GM21381 (cell line): ENCODE data around the gene F2RL1.
"Not testable (repeated sequence)": the region's sequence is repeated elsewhere in the genome, so short reads cannot be mapped to it uniquely, and the experiment has no call there.

Experiments
- ATAC-seq: cut with Tn5 transposase; IDR thresholded peaks from one replicate; pipeline ENCODE4 v1.9.1; 2021; ENCODE audit warnings: mild to moderate bottlenecking, moderate library complexity; ENCODE audit not compliant: unreplicated experiment

The F2RL1 gene, protein sequence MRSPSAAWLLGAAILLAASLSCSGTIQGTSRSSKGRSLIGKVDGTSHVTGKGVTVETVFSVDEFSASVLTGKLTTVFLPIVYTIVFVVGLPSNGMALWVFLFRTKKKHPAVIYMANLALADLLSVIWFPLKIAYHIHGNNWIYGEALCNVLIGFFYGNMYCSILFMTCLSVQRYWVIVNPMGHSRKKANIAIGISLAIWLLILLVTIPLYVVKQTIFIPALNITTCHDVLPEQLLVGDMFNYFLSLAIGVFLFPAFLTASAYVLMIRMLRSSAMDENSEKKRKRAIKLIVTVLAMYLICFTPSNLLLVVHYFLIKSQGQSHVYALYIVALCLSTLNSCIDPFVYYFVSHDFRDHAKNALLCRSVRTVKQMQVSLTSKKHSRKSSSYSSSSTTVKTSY

DNA sequence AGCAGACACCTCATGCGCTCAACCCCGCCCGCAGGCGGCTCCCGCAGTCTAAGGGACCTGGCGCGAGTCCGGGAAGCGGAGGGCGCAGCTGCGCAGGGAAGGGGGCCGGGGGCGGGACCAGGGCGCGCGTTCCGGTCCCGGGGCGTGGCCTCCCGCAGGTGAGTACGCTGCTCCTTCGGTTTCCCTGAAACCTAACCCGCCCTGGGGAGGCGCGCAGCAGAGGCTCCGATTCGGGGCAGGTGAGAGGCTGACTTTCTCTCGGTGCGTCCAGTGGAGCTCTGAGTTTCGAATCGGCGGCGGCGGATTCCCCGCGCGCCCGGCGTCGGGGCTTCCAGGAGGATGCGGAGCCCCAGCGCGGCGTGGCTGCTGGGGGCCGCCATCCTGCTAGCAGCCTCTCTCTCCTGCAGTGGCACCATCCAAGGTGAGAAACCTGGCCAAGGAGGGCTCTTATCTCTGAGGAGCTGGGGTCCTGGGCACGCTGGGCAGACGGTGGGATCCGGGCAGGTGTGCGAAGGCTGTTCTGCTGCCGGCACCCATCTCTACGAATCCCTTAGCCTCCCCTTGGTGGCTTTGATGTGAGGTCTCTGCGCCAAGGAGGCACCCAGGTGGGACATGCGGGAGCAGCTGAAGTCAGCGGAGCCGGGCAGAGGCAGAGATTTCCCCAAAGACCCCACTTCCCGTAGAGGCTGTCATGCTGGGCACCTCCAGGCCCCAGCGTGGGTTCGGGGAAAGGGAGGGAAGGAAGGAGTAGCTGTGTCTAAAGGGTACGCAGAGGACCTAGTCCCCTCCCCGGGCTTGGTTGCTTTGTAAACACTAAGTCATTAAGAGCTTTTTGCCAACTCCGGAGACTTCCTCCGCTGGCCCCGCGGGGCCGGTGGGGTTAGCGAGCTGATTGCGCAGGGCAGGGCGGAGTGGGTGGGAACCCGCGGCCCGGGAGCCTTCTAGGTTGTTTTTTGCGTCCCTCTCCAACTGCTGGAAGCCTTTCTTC, at the start of gene F2RL1:
Gene F2RL1 (plus strand): TSS at position 187 of the 988 bp plus-strand sequence. CDS start 153 bp downstream, at position 340.
- no peak for ATAC-seq

DNA sequence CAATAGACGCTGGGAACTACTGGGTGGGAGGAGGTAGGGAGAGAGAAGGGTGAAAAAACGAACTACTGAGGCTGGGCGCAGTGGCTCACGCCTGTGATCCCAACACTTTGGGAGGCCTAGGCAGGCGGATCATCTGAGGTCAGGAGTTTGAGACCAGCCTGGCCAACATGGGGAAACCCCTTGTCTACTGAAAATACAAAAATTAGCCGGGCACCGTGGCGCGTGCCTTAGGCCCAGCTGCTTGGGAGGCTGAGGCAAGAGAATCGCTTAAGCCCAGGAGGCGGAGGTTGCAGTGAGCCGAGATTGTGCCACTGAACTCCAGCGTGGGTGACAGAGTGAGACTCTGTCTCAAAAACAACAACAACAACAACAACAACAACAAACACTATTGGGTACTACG, 47.8 kb upstream of the F2RL1 start:
- not testable (repeated sequence) for ATAC-seq

DNA sequence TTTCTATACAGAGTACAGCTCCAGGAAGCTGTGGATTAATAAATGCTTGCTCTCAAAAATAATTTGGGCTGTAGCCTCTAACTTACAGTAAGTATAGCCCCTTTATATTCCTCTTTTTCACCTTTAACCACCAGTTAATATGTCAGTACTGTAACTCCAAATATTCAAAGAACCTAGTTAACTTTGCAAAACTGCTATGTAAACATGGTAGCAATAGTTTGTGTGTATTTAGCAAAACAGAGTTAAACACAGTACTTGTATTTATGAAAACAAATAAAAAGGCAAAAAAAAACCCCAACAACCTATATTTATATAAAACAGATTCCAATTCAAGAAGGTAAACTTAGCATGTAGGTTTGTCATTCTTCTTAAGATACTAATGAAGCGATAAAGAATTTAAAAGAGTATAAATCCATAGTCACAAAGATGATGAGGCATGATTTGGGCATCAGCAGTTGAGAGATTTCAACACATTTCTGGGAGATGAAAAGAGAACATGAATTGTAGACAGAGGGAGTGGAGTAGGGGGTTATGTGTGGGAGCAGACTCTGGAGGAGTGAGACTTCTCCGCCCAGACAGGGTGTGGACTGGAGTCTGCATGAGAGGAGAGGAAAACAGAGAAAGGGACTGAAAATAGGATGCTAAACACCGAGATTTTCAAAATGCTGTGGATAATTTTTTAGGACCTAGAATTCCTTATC, 47.0 kb upstream of the F2RL1 start:
- no peak for ATAC-seq

DNA sequence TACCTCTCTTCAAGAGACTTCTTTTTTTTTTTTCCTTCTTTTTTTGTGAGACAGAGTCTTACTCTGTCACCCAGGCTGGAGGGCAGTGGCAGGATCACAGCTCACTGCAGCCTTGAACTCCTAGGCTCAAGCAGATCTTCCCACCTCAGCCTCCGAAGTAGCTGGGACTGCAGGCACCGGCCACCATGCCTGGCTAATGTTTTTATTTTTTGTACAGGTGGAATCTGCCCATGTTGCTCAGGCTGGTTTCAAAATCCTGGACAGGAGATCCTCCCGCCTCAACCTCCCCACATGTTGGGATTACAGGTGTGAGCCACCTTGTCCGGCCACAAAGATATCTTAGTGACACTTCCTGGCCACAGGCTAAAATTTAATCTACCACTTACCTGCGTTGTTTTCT, 42.9 kb upstream of the F2RL1 start:
- ATAC-seq, result no peak

DNA sequence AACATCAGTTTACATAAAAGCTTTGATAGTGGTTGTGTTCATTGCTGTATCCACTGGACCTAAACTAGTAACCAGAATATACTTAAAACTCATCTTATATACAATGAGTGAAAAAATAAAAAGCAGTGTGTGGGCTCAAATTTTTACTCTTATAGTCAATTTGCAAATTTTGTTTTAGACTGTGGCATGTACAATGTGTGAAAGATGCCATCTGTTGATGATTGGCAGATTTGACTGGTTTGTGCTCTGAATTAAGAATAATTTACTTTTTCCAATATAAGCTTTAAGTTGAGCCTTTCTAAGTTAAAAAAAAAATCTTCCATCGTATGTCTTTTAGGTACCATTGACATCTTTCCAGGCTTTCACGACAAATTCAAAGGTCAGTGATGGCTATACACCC, 42.4 kb upstream of the F2RL1 start:
- ATAC-seq, result no peak

DNA sequence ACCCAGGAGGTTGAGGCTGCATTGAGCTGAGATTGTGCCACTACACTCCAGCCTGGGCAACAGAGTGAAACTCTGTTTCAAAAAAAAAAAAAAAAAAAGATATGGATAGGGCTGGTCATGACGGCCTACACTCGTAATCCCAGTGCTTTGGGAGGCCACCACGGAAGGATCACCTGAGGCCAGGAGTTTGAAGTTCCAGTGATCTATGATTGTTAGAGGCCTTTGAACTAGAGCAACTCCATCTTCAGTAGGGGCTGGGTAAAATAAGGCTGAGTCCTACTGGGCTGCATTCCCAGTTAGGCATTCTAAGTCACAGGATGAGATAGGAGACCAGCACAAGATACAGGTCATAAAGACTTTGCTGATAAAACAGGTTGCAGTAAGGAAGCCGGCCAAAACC, 38.2 kb upstream of the F2RL1 start:
- not testable (repeated sequence) for ATAC-seq

DNA sequence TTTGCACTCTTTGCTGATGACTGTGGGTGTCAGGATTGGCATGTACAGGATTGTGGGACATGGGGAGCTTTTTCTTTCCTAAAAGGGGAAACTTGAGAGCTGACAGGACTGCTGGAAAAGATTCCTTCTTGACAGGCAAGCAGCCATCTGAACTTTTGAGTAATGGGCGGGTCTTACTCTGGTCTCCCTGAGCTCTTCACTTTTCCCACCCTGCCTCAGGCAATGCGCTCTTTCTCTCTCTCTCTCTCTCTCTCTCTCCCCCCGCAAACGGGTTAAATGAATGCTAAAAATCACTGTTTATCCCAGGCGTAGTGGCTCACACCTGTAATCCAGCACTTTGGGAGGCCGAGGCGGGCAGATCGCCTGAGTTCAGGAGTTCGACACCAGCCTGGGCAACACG, 37.1 kb upstream of the F2RL1 start:
- ATAC-seq, result no peak

DNA sequence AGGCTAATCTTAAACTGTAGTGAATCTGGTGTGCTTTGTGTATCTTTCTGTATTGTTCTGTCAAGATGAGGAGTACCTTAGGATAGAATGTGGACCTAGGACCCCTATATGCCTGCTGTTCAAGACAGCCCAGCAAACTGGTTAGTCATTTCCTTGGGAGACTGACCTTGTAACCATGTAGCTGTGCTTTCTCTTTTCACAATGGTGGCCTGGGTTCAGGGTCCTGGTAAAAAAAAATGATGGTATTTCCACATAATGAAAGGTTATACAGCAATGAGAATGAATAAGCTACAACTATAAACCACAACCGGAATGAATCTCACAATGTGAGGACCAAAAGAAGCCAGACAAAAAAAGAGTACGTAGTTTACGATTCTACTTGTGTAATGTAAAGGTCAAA, 36.4 kb upstream of the F2RL1 start:
- no peak for ATAC-seq

DNA sequence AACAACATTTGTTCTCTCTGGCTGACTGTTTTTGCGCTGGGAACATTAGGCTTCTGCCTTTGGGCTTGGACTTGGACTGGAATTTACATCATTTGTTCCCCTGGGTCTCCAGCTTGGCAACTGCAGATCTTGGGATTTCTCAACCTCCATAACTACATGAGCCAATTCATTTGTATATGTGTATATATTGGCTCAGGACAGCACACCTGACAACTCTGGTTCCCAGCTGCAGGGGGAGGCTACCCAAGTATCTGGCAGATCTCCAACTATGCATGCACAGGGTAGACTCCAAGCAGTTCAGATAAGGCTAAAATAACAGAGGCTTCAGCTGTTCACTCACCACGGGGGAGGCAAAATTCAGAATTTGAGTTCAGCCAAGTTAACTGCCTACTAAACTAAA, 31.6 kb upstream of the F2RL1 start:
- ATAC-seq, result no peak

DNA sequence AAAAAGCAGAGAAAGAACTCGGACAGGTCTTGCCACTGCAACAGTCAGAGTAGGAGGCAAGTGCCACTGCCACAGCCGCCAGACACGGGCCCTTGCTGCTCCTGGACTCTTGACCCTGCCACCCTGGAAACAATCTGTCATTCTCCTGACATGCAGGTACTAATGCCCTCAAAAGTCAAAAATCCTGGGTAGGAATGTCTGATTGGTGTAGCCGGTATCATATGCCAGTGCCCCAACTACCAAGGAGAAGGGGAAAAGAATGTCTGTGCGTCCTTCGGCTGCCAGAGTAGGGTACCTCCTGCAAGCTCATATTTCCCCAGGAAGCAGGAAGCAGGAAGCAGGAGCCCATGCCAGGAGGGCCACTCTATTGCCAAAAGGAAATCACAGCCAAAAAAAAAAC, 30.5 kb upstream of the F2RL1 start:
- ATAC-seq, result no peak

DNA sequence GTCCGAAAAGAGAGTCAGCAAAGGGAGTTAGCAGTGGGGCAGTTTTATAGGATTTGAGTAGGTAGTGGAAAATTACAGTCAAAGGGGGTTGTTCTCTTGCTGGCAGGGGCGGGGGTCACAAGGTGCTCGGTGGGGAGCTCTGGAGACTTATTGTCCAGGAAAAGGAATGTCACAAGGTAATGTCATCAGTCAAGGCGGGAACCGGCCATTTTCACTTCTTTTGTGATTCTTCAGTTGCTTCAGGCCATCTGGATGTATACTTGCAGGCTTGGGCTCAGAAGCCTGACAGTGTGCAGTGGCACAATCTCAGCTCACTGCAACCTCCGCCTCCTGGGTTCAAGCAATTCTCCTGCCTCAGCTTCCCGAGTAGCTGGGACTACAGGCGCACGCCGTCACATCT, 29.6 kb upstream of the F2RL1 start:
- not testable (repeated sequence) for ATAC-seq

DNA sequence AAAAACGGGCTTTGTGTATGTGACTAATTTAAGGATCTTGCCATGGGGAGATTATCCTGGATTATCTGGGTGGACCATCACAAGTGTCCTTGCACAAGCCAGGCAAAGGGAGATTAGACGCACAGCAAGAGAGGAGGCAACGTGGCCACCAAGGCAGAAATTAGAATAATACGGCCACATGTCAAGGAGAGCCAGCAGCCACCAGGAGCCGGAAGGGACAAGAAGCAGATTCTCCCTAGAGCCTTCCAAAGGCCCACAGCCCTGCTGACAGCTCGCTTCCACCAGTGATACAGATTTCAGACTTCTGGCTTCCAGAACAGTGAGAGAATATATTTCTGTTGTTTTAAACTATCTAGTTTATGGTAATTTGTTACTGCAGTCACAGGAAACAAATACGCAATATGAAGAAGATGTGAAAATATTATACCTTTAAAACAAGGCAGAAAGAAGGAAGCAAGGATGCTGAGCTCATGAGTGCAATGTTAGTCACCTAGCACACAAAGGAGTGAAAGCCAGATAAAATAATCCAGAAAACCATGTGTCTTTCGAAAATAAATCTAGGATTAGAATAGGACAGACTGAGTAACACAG, 28.7 kb upstream of the F2RL1 start:
- no peak for ATAC-seq

DNA sequence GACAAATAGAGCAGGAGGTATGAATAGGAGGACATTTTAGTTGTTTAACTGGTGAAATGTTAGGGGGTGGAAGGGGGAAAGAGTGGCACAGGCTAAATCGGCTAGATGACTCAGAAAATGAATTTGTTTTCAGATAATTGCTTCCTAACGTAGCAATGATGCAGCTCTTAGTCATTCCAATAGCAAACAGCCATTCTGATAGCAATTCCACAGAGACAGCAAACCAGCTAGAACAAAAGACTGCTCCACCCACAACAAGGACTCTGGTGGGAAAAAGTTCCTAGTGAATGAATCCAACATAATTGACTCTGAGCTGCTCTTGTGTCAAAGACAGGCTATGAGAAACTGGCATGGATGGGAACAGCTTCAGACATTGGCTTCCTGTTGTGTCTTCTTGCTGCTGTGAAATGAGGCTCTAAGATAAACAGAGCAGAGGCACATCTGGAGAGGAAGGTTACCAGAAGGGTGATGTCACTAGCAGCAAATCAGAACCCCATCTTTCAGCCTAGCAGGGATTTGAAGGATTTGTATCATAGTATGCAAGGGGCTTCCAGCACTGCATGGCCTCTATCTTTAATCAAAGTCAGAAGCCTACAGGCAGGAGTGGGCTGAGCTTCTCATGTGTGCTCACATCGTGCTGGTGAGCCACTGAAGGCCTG, 28.1 kb upstream of the F2RL1 start:
- no peak for ATAC-seq

DNA sequence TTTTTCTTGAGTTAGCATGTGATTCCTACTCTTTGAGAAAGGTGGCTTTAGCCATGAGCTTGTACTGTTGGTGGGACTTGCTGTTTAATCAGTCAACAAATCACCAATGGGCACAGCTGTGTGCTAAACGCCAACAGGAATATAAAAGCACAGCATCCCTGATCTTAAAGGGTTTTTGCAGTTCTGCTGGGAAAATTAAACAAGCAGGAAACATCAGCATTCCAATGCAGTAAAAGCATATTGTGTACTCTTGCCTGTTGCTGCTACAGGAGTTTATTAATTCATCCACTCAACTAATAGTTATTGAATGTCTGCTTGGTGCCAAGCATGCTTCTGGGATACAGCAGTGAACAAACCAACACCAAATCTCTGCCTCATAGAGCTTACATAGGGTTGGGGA, 27.4 kb upstream of the F2RL1 start:
- ATAC-seq, result no peak

DNA sequence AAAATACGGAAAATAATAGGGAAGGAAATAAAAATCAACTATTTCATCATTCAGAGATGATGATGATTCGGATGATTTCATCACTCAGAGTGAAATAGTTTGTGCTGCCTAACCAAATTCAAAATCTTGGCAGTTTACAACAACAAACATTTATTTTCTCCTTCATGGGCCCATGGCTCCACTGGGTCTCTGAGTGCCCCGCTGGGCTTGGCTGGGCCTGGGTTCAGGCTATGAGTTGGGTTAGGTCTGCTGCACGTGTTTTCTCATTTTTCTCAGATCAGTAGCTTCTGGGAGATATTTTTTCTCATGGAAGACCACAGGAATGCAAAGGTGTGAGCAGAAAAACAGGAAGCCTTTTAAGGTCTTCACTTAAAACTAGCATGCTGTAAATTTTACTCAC, 24.0 kb upstream of the F2RL1 start:
- ATAC-seq, result no peak

DNA sequence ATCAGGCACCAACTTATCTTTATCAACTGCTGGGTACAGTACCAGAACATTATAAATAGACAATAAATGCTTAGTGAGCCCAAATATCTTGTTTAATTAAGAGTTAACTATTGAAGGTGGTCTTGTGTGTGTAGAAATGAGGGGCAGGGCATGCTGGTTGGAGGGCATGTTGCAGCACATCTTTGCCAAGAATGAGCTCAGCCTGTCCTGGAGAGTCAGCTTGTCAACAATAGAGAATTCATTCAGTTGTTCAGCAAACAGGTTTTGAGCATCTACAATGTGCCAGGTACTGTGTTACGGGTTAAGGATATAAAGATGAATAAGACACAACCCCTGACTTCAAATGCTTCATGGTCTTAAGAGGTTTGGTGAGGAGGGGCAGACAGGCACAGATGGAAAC, 19.2 kb upstream of the F2RL1 start:
- no peak for ATAC-seq

DNA sequence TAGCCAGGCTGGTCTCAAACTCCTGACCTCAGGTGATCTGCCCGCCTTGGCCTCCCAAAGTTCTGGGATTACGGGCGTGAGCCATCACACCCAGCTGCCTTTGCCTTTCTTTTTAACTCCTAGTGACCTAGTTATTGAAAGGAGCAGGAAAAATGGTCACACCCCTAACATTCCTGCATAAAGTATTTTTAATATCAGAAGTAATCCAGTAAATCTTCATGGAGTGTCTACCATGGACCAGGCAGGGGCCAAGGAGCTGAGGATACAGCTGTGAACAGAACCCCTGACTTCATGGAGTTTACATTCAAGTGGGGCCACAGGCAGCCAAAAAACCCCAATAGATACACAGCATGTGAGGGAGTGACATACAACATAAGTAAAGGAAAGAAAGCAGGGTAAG, 18.3 kb upstream of the F2RL1 start:
- ATAC-seq, result no peak

DNA sequence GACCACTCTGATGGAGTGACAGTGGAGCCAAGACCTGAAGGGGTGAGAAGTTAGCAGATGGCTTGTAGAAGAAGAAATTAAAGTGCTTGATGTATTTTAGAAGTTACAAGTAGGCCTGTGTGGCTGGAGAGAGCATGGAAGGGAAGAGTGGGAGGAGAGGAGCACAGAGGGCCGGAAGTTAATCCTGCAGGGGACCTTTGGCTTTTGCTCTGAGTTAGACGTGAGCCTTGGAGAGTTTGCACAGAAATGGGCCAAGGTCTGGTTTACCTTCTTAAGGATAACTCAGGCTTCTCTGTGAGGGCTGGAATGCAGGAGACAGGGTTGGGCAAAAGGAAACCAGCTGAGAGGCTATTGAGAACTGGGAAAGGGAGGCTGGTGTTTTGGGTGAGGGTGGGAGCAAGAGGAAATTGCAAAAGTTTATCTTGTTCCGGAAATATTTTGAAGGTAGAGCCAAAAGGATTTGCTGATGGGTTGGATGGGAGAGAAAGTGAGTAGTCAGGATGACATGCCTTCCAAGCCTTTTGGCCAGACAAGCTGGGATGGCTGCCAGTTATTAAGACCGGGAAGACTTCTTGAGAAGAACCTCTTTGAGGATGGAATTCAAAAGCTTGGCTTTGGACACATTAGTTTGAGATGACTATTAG, 17.5 kb upstream of the F2RL1 start:
- ATAC-seq, result no peak

DNA sequence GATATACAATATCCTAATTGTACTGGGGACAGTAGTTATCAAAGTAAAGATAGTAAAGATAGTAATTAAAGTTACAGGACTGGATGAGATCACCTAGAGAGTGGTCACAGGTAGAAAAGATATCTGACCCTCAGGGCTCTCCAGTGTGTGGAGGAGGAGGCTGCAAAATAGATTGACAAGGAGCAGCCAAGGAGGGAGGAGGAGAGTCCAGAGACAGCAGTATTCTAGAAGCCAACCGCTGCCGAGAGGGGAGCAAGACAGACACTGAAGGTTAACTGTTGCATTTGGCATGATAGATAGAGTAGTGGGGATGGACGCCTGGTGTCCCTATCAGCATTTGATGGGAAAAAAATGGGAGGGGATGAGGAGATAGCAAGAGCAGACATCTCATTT, 17.0 kb upstream of the F2RL1 start:
- ATAC-seq, result no peak

DNA sequence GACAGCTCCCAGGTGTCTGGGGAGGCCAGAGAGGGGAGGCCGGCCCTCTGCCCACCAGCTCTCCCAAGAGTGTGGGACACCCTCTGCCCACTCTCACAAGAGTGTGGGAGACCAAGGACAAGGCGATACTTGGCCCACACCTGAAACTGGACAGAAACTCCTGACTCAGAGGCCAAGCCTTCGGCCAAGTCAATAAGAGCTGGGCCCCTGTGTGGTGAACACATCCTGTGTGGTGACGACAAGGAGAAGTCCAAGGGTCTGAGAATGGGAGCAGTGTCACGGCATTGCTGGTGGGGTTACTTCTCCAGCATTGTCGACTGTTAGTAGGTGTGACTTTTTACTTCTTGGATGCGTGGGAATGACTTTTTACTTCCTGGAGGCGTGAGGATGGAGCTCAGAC, 14.6 kb upstream of the F2RL1 start:
- ATAC-seq, result no peak
